Heart right ventricle (tissue), 16 donors: ENCODE results near the gene FLNB. TPM values are rescaled to one million over a fixed set of nuclear protein-coding genes. Genes with fewer than 3 reads are reported as not detected.
"Not testable (repeated sequence)": the region's sequence is repeated elsewhere in the genome, so short reads cannot be mapped to it uniquely, and the experiment has no call there.

ENCODE experiments used
- ATAC-seq, 8 donors: fragments of 200-7000 bp; cut with Tn5 transposase; one replicate each; pipeline ENCODE4 v1.9.1; 2020; ENCODE audit warnings: mild to moderate bottlenecking in 8 of 8, moderate library complexity in 8 of 8, moderate number of reproducible peaks in 1 of 8
- DNase-seq, 2 donors: peaks; one replicate each; pipeline ENCODE4 v3.0.0-alpha.2; 2020
- H3K27ac ChIP-seq, 10 donors: fragments of 200-600 bp; sonication (generic) in 2 of 10; one replicate each; pipeline versions ENCODE4 v1.5.0 to v1.8.0; 2020 to 2022; ENCODE audit warnings: mild to moderate bottlenecking in 3 of 10
- H3K27me3 ChIP-seq, 7 donors: fragments of 200-600 bp; one replicate each; pipeline ENCODE4 v1.8.0; 2021 to 2022; ENCODE audit warnings: mild to moderate bottlenecking in 2 of 7
- H3K36me3 ChIP-seq, 9 donors: fragments of 200-600 bp; sonication (generic) in 1 of 9; one replicate each; pipeline versions ENCODE4 v1.5.0 to v1.8.0; 2020 to 2022; ENCODE audit warnings: mild to moderate bottlenecking in 2 of 9
- H3K4me1 ChIP-seq, 9 donors: fragments of 200-600 bp; sonication (generic) in 1 of 9; one replicate each; pipeline versions ENCODE4 v1.5.0 to v1.8.0; 2020 to 2022; ENCODE audit warnings: mild to moderate bottlenecking in 4 of 9
- H3K4me3 ChIP-seq, 10 donors: fragments of 200-600 bp; sonication (generic) in 2 of 10; one replicate each; pipeline versions ENCODE4 v1.5.0 to v1.8.0; 2020 to 2022; ENCODE audit warnings: mild to moderate bottlenecking in 7 of 10, moderate library complexity in 2 of 10
- H3K9me3 ChIP-seq, 11 donors: fragments of 200-600 bp in 10 of 11; sonication (generic) in 2 of 11; one replicate each; pipeline versions ENCODE4 v1.5.0 to v1.8.0; 2013 to 2022; ENCODE audit warnings: mild to moderate bottlenecking in 2 of 11, control low read depth in 1 of 11, moderate library complexity in 1 of 11
- WGBS, 2 donors: extraction: QIAGEN DNeasy Blood & Tissue Kit; methylation state at CpG; one replicate each; pipeline ENCODE4 v1.1.7; 2013; ENCODE audit warnings: inconsistent platforms in 1 of 2; 5-methylcytosine and 5-hydroxymethylcytosine counted together
- intact Hi-C, 10 donors: fragments of 100-400 bp; cut with DNase I; formaldehyde crosslinking; loops; one replicate each; pipeline versions ENCODE4 v1.11.1 to v1.14.2; 2022
- polyA plus RNA-seq, 2 donors: library from polyadenylated mRNA; stranded (reverse); fragments of 200-250 nt; gene quantifications; one replicate each; pipeline ENCODE4 v1.2.3, GENCODE V29; 2013
- total RNA-seq, 10 donors: library from RNA; stranded (reverse); fragmentation: NEBNext Ultra II Directional in 3 of 10; extraction: Animal tissue kit (Norgen Biotek cat#: 25700) in 3 of 10; gene quantifications; one replicate each; pipeline versions ENCODE4 v1.2.1 to v1.2.4, GENCODE V29; 2021 to 2023
- TF ChIP-seq, protein P1 (sequence below), 9 donors: fragments of 200-600 bp; sonication (generic) in 2 of 9; IDR thresholded peaks; one replicate each; pipeline versions ENCODE4 v1.5.0 to v1.8.0; 2021 to 2022; ENCODE audit warnings: antibody characterized with exemption in 9 of 9, mild to moderate bottlenecking in 5 of 9, moderate library complexity in 1 of 9
- donor health status: Arrhythmogenic right ventricular cardiomyopathy.
- donor health status: ischemic (EF 13 %, LVEDD 7.1; RV severe dilation, severe dysfunction).
- donor health status: healthy with polysubstance abuse.
- donor health status: DM: no; HTN: yes; CAD: no.
- donor health status: DM: no; HTN: no; CAD: no.
- donor health status: ischemic (EF 25% LVEDD 6.9; RV normal size, moderate dysfunction).
- donor health status: ischemic (EF 25% LVEDD 5.7; RV mildly dilated, moderate dysfunction).
- donor health status: healthy.
- donor health status: DM: yes; HTN: yes; CAD: no.
- donor health status: Ischemic cardiomyopathy.
- donor health status: ischemic (EF 35%, LVEDD 5.7; RV mildly dilated, moderate dysfunction).
- donor health status: nonischemic (EF 11% LVEDD 7.7; RV severe dilation, severe dysfunction).
- donor health status: DM: yes; HTN: yes; CAD: no.
- donor health status: PGD.
- donor health status: ischemic (EF 29% LVEDD 5.4; RV normal size, mild dysfunction).
- donor health status: nonischemic (EF 23%, LVEDD 6.1; RV moderate dilation, normal function).

FLNB gene
- total and polyA plus RNA-seq, 12 donors, result 27.4 to 65.3 (median 38.6) TPM

DNA sequence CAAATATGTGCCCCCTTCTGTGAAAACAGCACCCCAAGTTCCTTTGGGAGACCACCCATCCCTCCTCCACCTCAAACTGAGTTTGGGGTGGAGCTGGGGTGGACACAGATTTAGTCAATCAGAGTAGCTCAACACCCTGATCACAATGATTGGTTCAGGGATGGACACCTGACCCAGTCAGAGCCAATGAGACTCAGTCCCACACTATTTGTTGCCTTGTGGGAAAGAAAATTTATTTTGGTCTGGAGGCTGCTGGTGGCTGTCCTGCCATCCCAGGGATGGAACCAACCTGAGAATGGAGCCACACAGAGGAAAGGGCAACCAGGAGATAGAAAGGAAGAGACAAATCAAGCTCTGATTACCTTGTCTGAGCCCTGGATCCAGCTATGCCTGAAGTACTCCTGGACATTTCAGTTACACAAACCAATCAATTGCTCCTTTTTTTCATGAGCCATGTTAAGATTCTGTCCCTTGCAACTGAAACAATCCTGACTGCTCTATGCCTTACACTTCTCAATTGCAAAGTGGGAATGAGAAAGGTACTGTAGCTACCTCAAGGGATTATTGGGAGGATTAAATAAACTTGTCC lies 192.0 kb downstream of the FLNB start:
- H3K4me1 ChIP-seq, result peaks cover 0 to 41% (median 18%) of the 10 kb centered on the region in 9 donors
- H3K27me3 ChIP-seq, result no peaks in the 10 kb centered on the region
- H3K36me3 ChIP-seq, result no peaks in the 10 kb centered on the region
- intact Hi-C loops, result no loop called here
- no peak overlapping the region for H3K4me3 ChIP-seq
- TF ChIP-seq, protein P1, sequence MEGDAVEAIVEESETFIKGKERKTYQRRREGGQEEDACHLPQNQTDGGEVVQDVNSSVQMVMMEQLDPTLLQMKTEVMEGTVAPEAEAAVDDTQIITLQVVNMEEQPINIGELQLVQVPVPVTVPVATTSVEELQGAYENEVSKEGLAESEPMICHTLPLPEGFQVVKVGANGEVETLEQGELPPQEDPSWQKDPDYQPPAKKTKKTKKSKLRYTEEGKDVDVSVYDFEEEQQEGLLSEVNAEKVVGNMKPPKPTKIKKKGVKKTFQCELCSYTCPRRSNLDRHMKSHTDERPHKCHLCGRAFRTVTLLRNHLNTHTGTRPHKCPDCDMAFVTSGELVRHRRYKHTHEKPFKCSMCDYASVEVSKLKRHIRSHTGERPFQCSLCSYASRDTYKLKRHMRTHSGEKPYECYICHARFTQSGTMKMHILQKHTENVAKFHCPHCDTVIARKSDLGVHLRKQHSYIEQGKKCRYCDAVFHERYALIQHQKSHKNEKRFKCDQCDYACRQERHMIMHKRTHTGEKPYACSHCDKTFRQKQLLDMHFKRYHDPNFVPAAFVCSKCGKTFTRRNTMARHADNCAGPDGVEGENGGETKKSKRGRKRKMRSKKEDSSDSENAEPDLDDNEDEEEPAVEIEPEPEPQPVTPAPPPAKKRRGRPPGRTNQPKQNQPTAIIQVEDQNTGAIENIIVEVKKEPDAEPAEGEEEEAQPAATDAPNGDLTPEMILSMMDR (IDR thresholded peaks at IDR 0.05), result no peak
- peak overlapping the region in 6 of 10 donors; percentile 1 to 79 (median 64) for H3K27ac ChIP-seq
- peaks cover 0 to 7% (median 0%) of the 10 kb centered on the region in 11 donors for H3K9me3 ChIP-seq
- no peak for DNase-seq
- ATAC-seq, result no peak

DNA sequence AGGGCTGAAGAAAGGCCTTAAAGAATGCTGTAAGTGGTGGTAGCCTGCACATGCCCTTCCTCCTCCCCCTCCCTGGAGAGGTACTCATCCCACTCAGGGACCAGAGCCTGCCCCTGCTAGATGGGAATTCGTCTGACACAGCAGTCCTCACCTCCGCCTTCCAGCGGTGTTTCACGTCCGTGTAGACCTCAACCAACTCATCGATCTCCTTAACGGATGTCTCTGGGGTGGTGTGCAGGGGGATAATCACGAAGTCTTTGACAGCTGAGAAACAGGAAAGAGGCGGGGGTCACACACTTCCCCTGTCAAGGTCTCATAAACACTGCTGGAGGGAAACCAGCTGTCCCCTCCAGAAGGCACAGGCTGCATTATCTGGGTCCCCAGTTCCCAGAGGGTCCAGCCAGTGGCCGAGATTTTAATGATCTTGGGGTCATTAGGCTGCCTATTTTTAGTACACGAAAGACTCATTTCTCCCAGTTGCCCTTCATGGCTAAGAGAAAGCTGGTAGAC lies 192.7 kb downstream of the FLNB start:
- no peak overlapping the region for H3K4me3 ChIP-seq
- H3K36me3 ChIP-seq, result no peaks in the 10 kb centered on the region
- 29 to 37% methylated on average over 11 of the region's 11 CpGs for WGBS, 2 donors
- TF ChIP-seq, protein P1 (IDR thresholded peaks at IDR 0.05), result no peak
- peaks cover 0 to 7% (median 0%) of the 10 kb centered on the region in 11 donors for H3K9me3 ChIP-seq
- peaks cover 0 to 41% (median 18%) of the 10 kb centered on the region in 9 donors for H3K4me1 ChIP-seq
- intact Hi-C loops, result no loop called here
- ATAC-seq (peak in 1 of 8 donors; percentile 16), DNase-seq (no peak)
- H3K27ac ChIP-seq, result peak overlapping the region in 7 of 10 donors; percentile 17 to 65 (median 44)
- H3K27me3 ChIP-seq, result no peaks in the 10 kb centered on the region

DNA sequence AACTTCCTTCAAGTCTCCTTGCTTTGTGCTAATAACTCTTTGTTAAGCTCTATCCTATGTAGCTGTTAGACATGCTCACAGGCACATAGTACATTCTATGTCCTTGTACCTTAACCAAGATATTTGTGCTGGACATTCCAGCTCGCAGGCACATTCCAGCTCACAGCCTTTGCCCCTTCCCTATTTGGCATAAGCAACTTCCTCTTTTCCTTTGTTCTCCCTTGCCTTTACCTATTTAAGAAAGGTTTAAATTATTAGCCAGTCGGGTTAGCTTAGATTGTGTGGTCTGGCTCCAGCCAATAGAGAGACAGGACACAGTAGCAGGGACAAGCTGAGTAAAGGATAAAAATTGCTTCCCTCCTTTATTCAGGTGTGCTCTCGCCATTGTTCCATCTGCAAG lies 193.2 kb downstream of the FLNB start:
- DNase-seq, H3K4me3 ChIP-seq, intact Hi-C loops, H3K27me3 ChIP-seq, H3K9me3 ChIP-seq, ATAC-seq, H3K36me3 ChIP-seq: not testable (repeated sequence)
- 49 to 59% methylated on average over 3 of the region's 3 CpGs for WGBS, 2 donors
- H3K4me1 ChIP-seq, result peaks cover 0 to 41% (median 18%) of the 10 kb centered on the region in 9 donors
- peak overlapping the region in 5 of 10 donors; percentile 17 to 65 (median 44) for H3K27ac ChIP-seq

DNA sequence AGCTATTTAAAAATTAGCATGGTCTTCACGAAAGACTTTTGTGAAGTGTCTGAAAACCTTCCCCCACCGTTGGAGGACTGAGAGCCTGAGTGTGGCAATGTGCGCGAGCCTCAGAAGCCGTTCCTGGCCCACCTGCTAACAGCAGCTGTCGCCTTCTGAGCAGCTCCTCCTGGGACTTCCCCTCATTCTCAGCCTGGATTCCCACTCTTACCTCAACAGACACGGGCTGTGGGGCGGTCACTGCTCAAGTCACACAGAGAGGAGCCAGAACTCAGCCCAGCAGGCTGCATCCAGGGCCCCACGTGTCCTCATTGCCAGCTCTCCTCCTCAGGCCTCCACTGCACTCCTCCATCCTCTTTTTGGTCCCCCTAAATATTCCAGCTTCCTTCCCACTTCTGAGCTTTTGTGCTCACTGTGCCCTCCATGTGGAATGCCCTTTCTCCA lies 194.7 kb downstream of the FLNB start:
- WGBS, 2 donors, result 86 to 89% methylated on average over 9 of the region's 9 CpGs
- peaks cover 0 to 7% (median 0%) of the 10 kb centered on the region in 11 donors for H3K9me3 ChIP-seq
- TF ChIP-seq, protein P1 (IDR thresholded peaks at IDR 0.05), result no peak
- H3K4me1 ChIP-seq, result peaks cover 0 to 37% (median 18%) of the 10 kb centered on the region in 9 donors
- intact Hi-C loops, result no loop called here
- no peaks in the 10 kb centered on the region for H3K36me3 ChIP-seq
- H3K27me3 ChIP-seq, result no peaks in the 10 kb centered on the region
- no peak overlapping the region for H3K27ac ChIP-seq
- no peak overlapping the region for H3K4me3 ChIP-seq
- DNase-seq (no peak), ATAC-seq (no peak)

DNA sequence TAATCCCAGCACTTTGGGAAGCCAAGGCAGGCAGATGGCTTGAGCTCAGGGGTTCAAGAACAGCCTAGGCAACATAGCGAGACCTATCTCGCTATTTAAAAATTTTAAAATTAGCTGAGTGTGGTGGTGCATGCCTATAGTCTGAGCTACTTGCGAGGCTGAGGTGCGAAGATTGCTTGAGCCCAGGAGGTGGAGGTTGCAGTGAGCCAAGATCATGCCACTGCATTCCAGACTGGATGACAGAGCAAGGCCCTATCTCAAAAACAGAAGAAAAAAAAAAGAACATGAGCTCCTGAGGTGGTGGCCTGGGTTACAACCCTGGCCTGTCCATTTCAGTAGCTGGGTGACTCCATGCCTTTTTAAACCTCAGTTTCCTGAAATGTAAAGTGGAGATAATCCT lies 195.3 kb downstream of the FLNB start:
- intact Hi-C loops, result no loop called here
- peaks cover 0 to 7% (median 0%) of the 10 kb centered on the region in 11 donors for H3K9me3 ChIP-seq
- H3K27me3 ChIP-seq, result no peaks in the 10 kb centered on the region
- no peak for ATAC-seq
- H3K4me3 ChIP-seq, result no peak overlapping the region
- DNase-seq, result no peak
- H3K36me3 ChIP-seq, result no peaks in the 10 kb centered on the region
- TF ChIP-seq, protein P1 (IDR thresholded peaks at IDR 0.05), result no peak
- no peak overlapping the region for H3K27ac ChIP-seq
- WGBS, 2 donors, result 87 to 93% methylated on average over 4 of the region's 4 CpGs
- H3K4me1 ChIP-seq, result peaks cover 0 to 31% (median 18%) of the 10 kb centered on the region in 9 donors
